SJCRH30 (cell line): ENCODE data around the gene TRAF3IP3. TPM values are rescaled to one million over a fixed set of nuclear protein-coding genes. Genes with fewer than 3 reads are reported as not detected.

Source experiments
- DNase-seq, 2 experiments: peaks; one replicate each; pipeline ENCODE4 v3.0.0-alpha.2; 2015 to 2020
- H3K27ac ChIP-seq: fragments of 250-450 bp; sonication (Bioruptor Pico); 2 replicates; pipeline ENCODE4 v1.5.1; 2020; ENCODE audit warnings: mild to moderate bottlenecking, moderate library complexity
- H3K27me3 ChIP-seq: fragments of 250-450 bp; sonication (Bioruptor Pico); 2 replicates; pipeline ENCODE4 v1.5.1; 2020; ENCODE audit warnings: mild to moderate bottlenecking, moderate library complexity
- H3K36me3 ChIP-seq: fragments of 250-450 bp; sonication (Bioruptor Pico); 2 replicates; pipeline ENCODE4 v1.5.1; 2020; ENCODE audit warnings: mild to moderate bottlenecking, moderate library complexity
- H3K4me1 ChIP-seq: fragments of 250-450 bp; sonication (Bioruptor Pico); 2 replicates; pipeline ENCODE4 v1.5.1; 2020; ENCODE audit warnings: mild to moderate bottlenecking, moderate library complexity
- H3K4me3 ChIP-seq: fragments of 250-450 bp; sonication (Bioruptor Pico); 2 replicates; pipeline ENCODE4 v1.5.1; 2020; ENCODE audit warnings: mild to moderate bottlenecking, moderate library complexity
- H3K9me3 ChIP-seq: fragments of 250-450 bp; sonication (Bioruptor Pico); replicated peaks from 2 replicates; pipeline ENCODE4 v1.5.1; 2020; ENCODE audit warnings: mild to moderate bottlenecking, moderate library complexity
- total RNA-seq: library from RNA; depleted of rRNA; stranded (reverse); fragments of >200 nt; shearing (Covaris generic); gene quantifications from 2 replicates; pipeline ENCODE4 v1.2.3, GENCODE V29; 2014

The TRAF3IP3 gene
- total RNA-seq, 1 experiment from 2014 or later = 0.06 TPM

DNA sequence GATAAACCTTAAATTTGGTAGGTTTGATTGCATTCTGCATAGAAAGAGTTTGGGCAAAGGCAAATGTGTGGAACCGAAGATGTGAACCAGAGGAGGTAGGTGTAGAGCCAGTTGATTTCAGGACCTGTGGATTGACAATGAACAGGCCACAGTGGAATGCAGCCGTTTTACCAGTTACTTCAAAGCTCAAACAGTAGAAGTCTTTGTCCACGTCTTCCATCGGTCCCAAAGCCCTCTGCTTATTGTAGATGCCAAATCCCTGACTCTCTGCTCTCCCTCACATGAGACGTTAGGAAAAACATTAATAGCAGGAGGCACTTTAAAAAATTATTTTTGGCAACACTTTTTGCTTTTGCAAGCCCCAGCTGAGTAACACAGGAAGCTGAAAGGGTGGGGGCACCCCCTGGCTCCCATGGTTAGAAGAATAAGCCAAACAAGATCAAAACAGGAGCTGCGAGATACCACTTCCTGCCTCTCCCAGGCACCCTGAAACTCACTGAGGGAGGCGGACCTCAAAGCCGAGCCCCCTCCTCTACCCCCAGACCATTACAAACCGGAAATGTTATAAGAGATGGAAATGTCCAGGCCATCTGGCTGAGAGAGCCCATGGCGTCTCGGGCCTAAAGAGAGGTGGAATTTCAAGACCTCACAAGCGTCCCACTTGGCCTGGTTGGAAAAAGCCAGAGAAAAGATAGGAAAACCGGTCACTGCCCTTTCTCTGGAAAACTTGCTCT, 13.5 kb downstream of the TRAF3IP3 start:
- Histone ChIP-seq H3K36me3 (no peaks in the 10 kb centered on the region), H3K27ac (peak overlapping the region; percentile 5; the same call in 1 of the 2 replicates), H3K9me3 (no peaks in the 10 kb centered on the region), H3K4me3 (no peak overlapping the region), H3K4me1 (peaks cover 5% of the 10 kb centered on the region), H3K27me3 (no peaks in the 10 kb centered on the region)
- peak; percentile 29 to 57 for DNase-seq

DNA sequence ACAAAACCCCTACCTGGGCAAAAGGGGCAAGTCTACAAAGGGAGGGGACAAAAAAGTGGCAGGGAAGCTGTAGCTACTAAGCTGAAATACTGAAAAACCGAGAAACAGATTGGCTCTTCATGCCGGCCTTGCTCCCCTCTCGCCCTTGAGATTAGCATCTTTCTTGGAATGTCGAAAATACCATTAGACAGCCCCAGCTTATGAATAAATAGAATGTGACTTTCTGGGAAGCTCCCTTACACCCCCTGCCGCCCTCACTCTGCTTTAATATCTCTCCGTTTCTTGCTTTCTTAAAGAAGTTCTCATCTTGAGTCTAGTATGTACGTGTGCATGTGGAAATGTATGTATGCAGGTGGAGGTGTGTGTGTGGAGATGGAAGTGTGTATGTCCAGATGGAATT, 14.1 kb downstream of the TRAF3IP3 start:
- H3K36me3 ChIP-seq = no peaks in the 10 kb centered on the region

DNA sequence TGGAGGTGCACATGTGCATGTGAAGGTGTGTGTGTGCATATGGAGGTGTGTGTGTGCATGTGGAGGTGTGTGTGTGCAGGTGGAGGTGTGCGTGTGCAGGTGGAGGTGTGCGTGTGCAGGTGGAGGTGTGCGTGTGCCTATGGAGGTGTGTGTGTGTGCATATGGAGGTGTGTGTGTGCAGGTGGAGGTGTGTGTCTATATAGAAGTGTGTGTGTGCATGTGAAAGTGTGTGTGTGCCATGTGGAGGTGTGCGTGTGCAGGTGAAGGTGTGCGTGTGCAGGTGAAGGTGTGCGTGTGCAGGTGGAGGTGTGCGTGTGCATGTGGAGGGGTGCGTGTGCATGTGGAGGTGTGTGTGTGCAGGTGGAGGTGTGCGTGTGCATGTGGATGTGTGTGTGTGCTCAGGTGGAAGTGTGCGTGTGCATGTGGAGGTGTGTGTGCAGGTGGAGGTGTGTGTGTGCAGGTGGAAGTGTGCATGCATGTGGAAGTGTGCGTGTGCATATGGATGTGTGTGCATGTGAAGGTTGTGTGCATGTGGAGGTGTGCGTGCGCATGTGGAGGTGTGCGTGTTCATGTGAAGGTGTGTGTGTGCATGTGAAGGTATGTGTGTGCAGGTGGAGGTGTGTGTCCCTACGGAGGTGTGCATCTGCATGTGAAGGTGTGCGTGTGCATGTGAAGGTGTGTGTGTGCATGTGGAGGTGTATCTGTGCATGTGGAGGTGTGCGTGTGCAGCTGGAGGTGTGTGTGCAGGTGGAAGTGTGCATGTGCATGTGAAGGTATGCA, 15.0 kb downstream of the TRAF3IP3 start:
- Histone ChIP-seq H3K36me3 (no peaks in the 10 kb centered on the region), H3K27ac (no peak overlapping the region), H3K9me3 (no peaks in the 10 kb centered on the region), H3K4me1 (peaks cover 5% of the 10 kb centered on the region), H3K27me3 (no peaks in the 10 kb centered on the region), H3K4me3 (no peak overlapping the region)
- no peak for DNase-seq

More for the DNA sequence above, 14.1 kb downstream of the TRAF3IP3 start:
- Histone ChIP-seq H3K4me3 (no peak overlapping the region), H3K9me3 (no peaks in the 10 kb centered on the region), H3K27ac (no peak overlapping the region; the same call in 1 of the 2 replicates), H3K27me3 (no peaks in the 10 kb centered on the region), H3K4me1 (peaks cover 5% of the 10 kb centered on the region)
- no peak for DNase-seq

DNA sequence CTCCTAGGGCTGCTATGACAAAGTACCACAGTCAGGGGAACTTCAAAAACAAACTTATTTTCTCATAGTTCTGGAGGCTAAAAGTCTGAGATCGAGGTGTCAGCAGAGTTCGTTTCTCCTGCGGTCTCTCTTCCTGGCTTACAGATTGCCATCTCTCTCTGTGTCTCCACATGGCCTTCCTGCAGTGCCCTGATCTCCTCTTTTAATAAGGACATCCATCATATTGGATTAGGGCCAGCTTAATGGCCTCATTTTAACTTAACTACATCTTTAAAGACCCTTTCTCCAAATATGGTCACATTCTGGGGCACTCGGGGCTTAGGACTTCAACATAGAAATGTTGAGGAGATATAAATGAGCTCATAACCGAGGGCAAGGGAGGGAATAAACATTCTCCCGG, 16.3 kb downstream of the TRAF3IP3 start:
- Histone ChIP-seq H3K36me3 (no peaks in the 10 kb centered on the region), H3K4me3 (no peak overlapping the region), H3K27me3 (no peaks in the 10 kb centered on the region), H3K4me1 (peaks cover 5% of the 10 kb centered on the region), H3K9me3 (no peaks in the 10 kb centered on the region), H3K27ac (no peak overlapping the region)
- DNase-seq = no peak

DNA sequence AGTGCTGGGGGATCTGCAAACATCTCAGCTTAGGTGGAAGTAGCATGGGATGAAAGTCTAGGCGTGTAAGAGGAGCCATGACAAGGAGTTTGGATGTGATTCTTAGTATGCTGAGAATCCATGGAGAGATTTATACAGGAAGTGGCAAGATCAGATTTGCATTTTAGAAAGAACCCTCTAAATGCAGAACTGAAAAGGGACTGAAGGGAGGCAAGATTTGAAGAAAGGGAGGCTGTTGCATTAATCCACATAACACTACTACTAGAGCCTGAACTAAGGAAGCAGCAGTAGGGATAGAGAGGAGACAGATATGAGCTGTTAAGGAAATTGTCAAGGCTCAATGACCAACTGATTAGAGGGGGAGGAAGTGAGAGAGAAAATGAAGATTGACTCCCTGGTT, 18.7 kb downstream of the TRAF3IP3 start:
- peaks cover under 1% of the 10 kb centered on the region; the same call in 1 of the 2 replicates for H3K4me1 ChIP-seq
- H3K27me3 ChIP-seq = no peaks in the 10 kb centered on the region
- no peak overlapping the region for H3K27ac ChIP-seq
- no peaks in the 10 kb centered on the region for H3K36me3 ChIP-seq
- DNase-seq = no peak
- H3K9me3 ChIP-seq = no peaks in the 10 kb centered on the region
- H3K4me3 ChIP-seq = no peak overlapping the region

DNA sequence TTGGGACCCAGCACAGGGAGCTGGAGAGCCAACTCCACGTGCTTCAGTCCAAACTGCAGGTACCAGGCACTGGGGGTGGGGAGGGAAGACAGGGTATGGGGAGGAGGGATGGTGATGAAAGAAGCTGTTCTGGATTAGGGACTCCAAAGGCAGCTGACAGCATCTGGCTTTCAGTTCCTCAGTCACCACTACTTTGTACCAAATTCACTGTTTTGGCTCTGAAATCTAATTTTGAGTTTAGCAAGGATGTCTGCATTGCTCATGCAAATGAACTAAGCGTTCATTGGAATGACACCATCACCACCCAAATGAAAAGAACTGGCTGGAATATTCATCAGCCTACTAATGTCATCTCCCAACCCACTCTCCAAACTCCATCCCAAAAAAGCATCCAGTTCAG, 19.8 kb downstream of the TRAF3IP3 start:
- no peak overlapping the region for H3K4me3 ChIP-seq
- H3K4me1 ChIP-seq = no peaks in the 10 kb centered on the region; the same call in 1 of the 2 replicates
- no peak for DNase-seq
- no peaks in the 10 kb centered on the region for H3K36me3 ChIP-seq
- no peak overlapping the region for H3K27ac ChIP-seq
- H3K27me3 ChIP-seq = no peaks in the 10 kb centered on the region
- no peaks in the 10 kb centered on the region for H3K9me3 ChIP-seq

DNA sequence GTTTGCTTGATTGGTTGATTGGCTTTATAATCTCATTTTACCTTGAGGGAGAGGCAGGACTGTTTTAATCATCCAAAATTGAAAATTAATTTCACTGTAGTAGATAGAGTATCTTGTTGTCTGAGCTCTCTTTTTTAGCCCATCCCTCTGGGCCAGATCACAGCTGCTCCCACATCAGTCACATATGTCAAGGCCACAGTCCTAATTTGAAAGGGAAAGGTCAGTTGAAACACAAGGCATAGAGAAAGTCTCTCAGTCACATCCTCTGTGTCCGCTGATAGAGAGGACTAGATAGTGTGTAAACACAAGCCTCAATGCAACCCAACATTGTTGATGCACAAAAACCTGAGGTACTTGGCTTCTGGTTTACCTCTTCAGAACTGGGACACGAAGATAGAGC, 21.7 kb downstream of the TRAF3IP3 start:
- peak in 1 of 2 experiments; percentile 35 for DNase-seq
- Histone ChIP-seq H3K27me3 (no peaks in the 10 kb centered on the region), H3K4me3 (no peak overlapping the region), H3K27ac (no peak overlapping the region), H3K9me3 (no peaks in the 10 kb centered on the region), H3K36me3 (no peaks in the 10 kb centered on the region), H3K4me1 (no peaks in the 10 kb centered on the region; the same call in 1 of the 2 replicates)

DNA sequence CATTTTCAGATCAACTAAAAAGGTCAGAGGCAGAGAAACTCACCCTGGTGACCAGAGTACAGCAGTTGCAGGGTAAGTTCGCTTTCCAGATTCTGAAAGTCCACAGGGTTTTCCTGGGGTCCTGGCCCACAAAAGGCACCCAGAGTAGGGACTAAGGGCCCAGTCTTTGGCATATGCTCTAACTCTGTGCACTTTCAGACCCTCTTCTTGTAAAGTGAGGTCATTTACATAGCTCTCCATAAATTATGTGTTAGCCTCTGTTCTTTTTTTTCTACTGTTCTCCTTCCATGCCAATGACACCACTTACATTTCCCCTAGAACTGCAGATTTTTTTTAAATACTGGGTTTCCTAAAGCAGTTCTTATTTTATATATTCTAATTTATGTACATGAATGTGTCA, 22.2 kb downstream of the TRAF3IP3 start:
- no peak for DNase-seq
- Histone ChIP-seq H3K4me1 (no peaks in the 10 kb centered on the region; the same call in 1 of the 2 replicates), H3K9me3 (no peaks in the 10 kb centered on the region), H3K27me3 (no peaks in the 10 kb centered on the region), H3K36me3 (no peaks in the 10 kb centered on the region), H3K4me3 (no peak overlapping the region), H3K27ac (no peak overlapping the region)

DNA sequence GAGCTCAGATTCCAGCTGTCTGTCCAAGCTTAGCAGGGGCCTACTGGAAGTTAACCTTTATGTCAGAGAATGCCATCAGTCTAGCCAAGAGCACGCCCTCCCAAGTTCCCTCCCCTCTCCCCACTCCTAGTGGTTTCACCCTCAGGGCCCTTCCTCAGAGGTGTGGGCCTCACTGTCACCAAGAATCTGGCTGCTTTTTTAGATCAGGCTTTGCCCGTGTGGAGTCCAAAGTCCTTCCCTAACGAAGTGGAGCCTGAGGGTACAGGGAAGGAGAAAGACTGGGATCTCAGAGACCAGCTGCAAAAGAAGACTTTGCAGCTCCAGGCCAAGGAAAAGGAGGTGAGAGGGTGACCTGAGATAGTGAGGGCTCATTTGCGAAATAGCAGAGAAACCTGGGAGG, 24.4 kb downstream of the TRAF3IP3 start:
- Histone ChIP-seq H3K4me1 (peaks cover 9% of the 10 kb centered on the region; the same call in 1 of the 2 replicates), H3K9me3 (peaks cover 1% of the 10 kb centered on the region; the same call in 1 of the 2 replicates), H3K27ac (no peak overlapping the region), H3K4me3 (no peak overlapping the region), H3K27me3 (no peaks in the 10 kb centered on the region), H3K36me3 (no peaks in the 10 kb centered on the region)
- no peak for DNase-seq

DNA sequence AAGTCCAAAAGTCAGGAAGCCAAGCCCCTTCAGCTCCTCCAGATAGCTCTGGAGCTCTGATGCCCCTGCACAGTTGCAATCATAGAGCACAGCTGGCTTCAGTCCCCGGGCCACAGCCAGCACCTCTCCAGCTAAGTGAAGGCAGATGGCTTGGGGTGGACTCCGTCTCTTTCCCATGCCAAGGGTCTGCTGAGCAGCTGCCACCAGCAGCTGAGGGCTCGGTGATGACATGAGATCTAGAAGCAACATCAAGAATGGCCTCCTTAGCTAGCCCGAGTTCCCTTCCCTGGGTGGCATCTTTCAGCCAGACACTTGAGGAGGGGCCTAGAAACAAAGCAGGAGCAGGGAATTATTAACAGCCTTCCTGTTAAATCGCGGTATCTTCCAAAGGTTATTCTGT, 27.5 kb downstream of the TRAF3IP3 start:
- no peaks in the 10 kb centered on the region for H3K27me3 ChIP-seq
- peaks cover 9% of the 10 kb centered on the region; the same call in 1 of the 2 replicates for H3K4me1 ChIP-seq
- no peak overlapping the region for H3K27ac ChIP-seq
- peak overlapping the region; percentile 68 for H3K4me3 ChIP-seq
- peak; percentile 33 to 43 for DNase-seq
- H3K9me3 ChIP-seq = peaks cover 3% of the 10 kb centered on the region; the same call in 1 of the 2 replicates
- H3K36me3 ChIP-seq = no peaks in the 10 kb centered on the region

DNA sequence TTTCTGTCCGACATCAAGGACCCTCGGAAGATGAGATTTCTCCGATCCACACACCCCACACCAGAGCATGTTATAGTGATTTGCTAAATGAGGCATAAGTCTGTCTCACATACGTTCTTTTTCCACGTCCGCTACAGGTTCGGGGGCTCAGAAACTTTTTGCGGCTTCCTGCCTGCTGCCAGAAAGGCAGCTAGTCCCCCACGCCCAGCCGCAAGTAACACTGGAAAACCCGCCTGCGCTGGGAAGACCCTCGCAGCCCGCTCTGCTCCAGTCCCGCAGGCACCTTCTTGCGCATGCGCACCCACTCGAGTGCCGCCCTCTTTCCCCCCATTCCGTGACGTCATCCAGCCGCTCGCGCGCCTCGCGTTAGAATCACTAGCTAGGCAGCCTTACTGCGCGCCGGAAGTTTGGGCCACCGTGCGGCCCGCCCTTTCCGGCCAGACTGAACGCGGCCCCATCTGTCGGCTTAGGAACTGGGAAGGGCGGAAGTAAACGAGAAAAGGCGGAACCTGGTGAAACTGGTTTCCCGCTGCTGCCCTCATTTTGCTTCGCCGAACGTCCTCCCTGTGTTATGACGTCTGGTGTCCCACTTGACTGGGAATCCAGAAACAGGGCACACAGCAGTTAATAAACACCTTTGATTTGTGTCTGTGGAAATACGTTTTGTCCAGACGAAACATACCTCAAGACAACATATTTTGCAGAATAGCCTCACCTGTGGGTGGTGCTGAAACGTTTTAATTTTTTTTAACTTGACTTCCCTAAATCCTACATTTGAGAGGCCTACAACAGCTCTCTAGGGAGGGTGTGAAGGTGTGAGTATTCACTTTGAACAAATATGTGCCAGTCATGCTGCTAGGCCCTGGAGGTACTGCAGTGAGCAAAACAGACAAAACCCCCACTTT, 28.7 kb downstream of the TRAF3IP3 start, which contains the start of gene C1orf74:
TSS of gene C1orf74 (minus strand) at position 295 of the 905 bp plus-strand sequence. CDS start 925 bp downstream, outside the sequence.
- Histone ChIP-seq H3K27ac (peak within 1 kb of the TSS; percentile 68), H3K4me3 (peak within 1 kb of the TSS; percentile 68), H3K36me3 (no peaks in the 10 kb centered on the region), H3K27me3 (no peaks in the 10 kb centered on the region), H3K9me3 (peaks cover 3% of the 10 kb centered on the region; the same call in 1 of the 2 replicates), H3K4me1 (peaks cover 9% of the 10 kb centered on the region; the same call in 1 of the 2 replicates)
- DNase-seq = peak; percentile 99 to 100

DNA sequence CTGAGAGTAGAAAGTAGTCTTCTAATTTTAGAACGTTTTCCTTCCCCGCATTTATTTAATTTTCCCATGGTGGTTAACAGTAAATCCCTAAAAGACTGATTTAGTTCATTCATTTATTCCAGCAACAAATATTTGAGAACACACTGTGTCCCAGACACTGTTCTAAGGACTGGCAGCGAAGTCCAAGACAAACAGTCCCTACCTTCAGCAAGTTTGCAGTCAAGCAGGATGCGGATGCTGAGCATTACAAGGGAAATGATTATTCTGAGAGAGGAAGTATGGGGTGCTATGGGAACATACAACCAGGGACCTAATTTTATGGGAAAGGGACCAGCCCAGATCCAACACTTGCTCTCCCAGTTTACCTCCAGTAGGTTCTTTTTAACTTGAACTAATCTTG, 29.7 kb downstream of the TRAF3IP3 start:
- no peaks in the 10 kb centered on the region for H3K36me3 ChIP-seq
- no peaks in the 10 kb centered on the region for H3K27me3 ChIP-seq
- no peak overlapping the region for H3K27ac ChIP-seq
- no peak overlapping the region for H3K4me3 ChIP-seq
- H3K9me3 ChIP-seq = peaks cover 3% of the 10 kb centered on the region; the same call in 1 of the 2 replicates
- peaks cover 9% of the 10 kb centered on the region; the same call in 1 of the 2 replicates for H3K4me1 ChIP-seq
- no peak for DNase-seq

DNA sequence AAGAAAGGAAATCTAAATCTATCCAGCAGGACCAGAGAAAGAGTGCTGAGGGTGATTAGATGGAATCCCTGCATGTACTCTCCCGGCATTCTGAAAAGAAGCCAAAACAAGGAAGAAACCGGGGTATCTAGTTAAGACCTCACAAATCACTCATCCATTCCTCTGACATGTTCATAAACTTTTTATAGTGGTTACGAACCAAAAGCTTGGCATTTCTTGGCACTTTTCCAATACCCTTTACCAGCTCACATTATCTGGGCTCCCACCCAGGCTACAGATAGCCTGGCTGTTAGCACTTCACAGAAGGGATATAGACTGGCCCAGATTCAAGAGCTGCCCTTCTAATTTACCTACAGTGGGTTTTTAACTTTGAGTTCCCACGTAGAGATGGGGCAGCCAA, 30.3 kb downstream of the TRAF3IP3 start:
- H3K4me1 ChIP-seq = peaks cover 9% of the 10 kb centered on the region; the same call in 1 of the 2 replicates
- peaks cover 3% of the 10 kb centered on the region; the same call in 1 of the 2 replicates for H3K9me3 ChIP-seq
- no peaks in the 10 kb centered on the region for H3K36me3 ChIP-seq
- no peak overlapping the region for H3K4me3 ChIP-seq
- no peaks in the 10 kb centered on the region; the same call in 1 of the 2 replicates for H3K27me3 ChIP-seq
- no peak for DNase-seq
- no peak overlapping the region for H3K27ac ChIP-seq

DNA sequence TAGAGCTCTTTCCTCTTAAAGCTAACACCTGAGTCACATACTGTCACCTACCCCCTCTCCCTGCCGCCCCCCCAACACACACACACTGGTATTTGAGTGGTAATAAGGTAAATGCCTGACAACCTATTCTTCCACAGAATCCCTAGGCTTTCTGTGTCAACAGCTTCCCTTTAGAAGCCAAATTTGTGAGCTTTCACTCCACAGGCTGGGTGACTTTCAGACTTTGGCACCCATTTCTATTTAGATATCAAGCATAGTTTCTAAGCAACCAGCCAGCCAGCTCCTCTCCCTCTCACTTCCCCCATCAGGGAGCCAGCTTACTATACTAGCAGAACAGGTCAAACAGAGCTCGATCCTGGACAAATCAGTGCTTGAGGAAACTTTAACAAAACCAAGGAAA, 31.7 kb downstream of the TRAF3IP3 start:
- H3K4me1 ChIP-seq = peaks cover 9% of the 10 kb centered on the region; the same call in 1 of the 2 replicates
- H3K27me3 ChIP-seq = no peaks in the 10 kb centered on the region; the same call in 1 of the 2 replicates
- H3K36me3 ChIP-seq = no peaks in the 10 kb centered on the region
- H3K4me3 ChIP-seq = no peak overlapping the region
- no peak overlapping the region for H3K27ac ChIP-seq
- H3K9me3 ChIP-seq = peaks cover 3% of the 10 kb centered on the region; the same call in 1 of the 2 replicates
- DNase-seq = no peak
